ENCODE measurements around the gene CCIN. TPM values are rescaled to one million over a fixed set of nuclear protein-coding genes. Genes with fewer than 3 reads are reported as not detected.

The CCIN gene
- total and polyA plus RNA-seq, 12 donors: 0.12 to 0.15 TPM; not detected in 10

DNA sequence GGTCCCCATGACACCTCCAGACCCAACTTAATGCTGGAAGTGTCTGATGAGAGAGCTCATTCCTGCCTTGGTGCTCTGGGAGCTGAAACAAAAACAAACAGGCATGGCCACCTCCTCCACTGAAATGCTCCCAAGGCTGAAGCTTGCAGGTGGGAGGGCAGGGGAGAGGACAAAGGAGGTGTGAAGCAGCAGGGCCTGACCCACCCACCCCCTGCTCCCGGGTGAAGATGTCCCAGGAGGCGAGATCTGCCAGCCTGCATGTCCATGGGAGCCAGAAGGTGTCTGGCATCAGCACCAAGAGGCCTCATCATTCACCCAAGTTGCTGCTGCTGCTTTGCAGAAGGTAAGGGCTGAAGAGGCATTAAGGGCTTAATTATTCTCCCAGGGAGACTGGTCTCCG lies 4.2 kb upstream of the CCIN start:
- H3K27ac ChIP-seq: peak overlapping the region in 7 of 10 donors; percentile 25 to 90 (median 74)
- DNase-seq (no peak), ATAC-seq (no peak)
- TF ChIP-seq CTCF (IDR thresholded peaks at IDR 0.05): no peak
- no peak overlapping the region for H3K4me3 ChIP-seq
- H3K4me1 ChIP-seq: peaks cover 8 to 49% (median 19%) of the 10 kb centered on the region in 9 donors
- 74 to 75% methylated on average over 3 of the region's 3 CpGs for WGBS, 2 donors
- peaks cover 0 to 6% (median 0%) of the 10 kb centered on the region in 7 donors for H3K27me3 ChIP-seq
- intact Hi-C loops (cut with DNase I): loop anchor here in 6 of 10 donors (5.0 to 10.0 kb wide), 4 partner anchors 63 to 210 kb away; partner anchors contain the start of gene OR2S2 (in 5 of the 6)
- H3K9me3 ChIP-seq: no peaks in the 10 kb centered on the region
- H3K36me3 ChIP-seq: peaks cover 0 to 21% (median 0%) of the 10 kb centered on the region in 9 donors

DNA sequence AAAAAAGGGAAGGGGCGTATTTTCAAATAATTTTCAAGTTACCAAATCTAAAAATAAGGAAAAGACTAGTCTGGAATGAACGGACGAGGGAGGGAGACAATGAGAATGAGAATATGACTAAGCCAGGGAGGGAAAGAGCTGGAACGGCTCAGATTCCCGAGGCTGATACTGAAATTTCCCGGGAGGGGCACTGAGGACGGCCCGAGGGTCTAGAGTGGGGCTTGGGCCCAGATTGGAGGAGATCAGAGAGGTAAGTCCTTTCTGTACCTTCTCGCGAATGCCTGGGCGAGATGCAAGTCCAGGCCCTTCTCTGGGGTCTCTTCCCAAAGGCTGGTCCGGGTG lies 3.4 kb upstream of the CCIN start:
- Histone ChIP-seq H3K4me3 (peak overlapping the region in 9 of 10 donors; percentile 33 to 60 (median 54)), H3K27me3 (peaks cover 0 to 6% (median 0%) of the 10 kb centered on the region in 7 donors), H3K9me3 (no peaks in the 10 kb centered on the region), H3K27ac (peak overlapping the region; percentile 15 to 90 (median 69)), H3K36me3 (peaks cover 0 to 14% (median 0%) of the 10 kb centered on the region in 9 donors), H3K4me1 (peaks cover 8 to 49% (median 19%) of the 10 kb centered on the region in 9 donors)
- peak; percentile 21 to 44 (median 35) for ATAC-seq
- DNase-seq: no peak
- no peak for TF ChIP-seq CTCF (IDR thresholded peaks at IDR 0.05)
- intact Hi-C loops (cut with DNase I): loop anchor here (1.0 to 10.0 kb wide), 8 partner anchors 62 to 211 kb away; partner anchors contain the start of gene OR2S2 (in 5 of the 10)
- 41 to 43% methylated on average over 12 of the region's 12 CpGs for WGBS, 2 donors

DNA sequence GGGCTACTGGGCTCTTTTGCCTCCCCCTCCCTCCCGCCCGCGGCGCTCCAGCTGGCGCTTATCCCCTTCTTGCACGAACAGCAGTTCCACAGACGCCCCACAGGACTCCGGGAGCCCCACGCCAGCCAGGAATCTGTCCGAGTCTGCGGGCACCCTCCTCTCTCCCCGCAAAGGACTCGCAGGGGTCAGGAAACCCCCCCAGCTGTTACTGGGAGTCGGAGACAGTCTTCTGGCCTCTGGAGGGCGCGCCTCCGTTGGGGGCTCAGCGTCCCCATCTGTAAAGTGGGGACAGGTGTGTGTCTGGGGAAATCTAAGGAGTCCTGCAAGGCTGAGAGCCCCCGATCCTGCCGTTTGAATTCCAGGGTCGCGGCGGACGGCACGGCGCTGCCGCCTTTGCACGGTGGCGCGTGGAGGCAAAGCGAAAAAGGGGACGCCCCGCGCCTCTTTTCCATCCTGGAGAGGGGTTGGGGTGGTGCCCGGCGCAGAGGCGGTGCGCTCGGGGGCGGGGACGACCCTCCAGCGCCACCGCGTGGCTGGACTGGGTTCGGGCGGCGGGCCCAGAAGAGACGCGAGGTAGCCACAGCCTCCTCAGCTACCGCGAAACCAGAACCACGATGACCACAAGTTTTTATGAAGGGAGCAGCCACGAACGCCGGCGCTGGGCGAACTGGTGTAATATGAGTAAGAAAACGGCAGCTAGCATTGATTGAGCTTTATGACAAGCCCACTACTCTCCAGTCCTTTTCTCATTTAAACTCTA lies 2.8 kb upstream of the CCIN start:
- H3K36me3 ChIP-seq: peaks cover 0 to 14% (median 0%) of the 10 kb centered on the region in 9 donors
- H3K27me3 ChIP-seq: peaks cover 0 to 6% (median 0%) of the 10 kb centered on the region in 7 donors
- H3K4me3 ChIP-seq: peak overlapping the region in 9 of 10 donors; percentile 33 to 60 (median 54)
- H3K4me1 ChIP-seq: peaks cover 8 to 49% (median 19%) of the 10 kb centered on the region in 9 donors
- peak; percentile 93 to 99 (median 96) for TF ChIP-seq CTCF (IDR thresholded peaks at IDR 0.05)
- DNase-seq (peak; percentile 79 to 87), ATAC-seq (peak; percentile 87 to 95 (median 91))
- intact Hi-C loops (cut with DNase I): loop anchor here (1.0 to 10.0 kb wide), 8 partner anchors 63 to 212 kb away; partner anchors contain the start of gene OR2S2 (in 5 of the 10)
- no peaks in the 10 kb centered on the region for H3K9me3 ChIP-seq
- 3 to 4% methylated on average over 54 to 58 of the region's 58 CpGs for WGBS, 2 donors
- H3K27ac ChIP-seq: peak overlapping the region; percentile 15 to 90 (median 69)

GRCh38 chr9:36169708-36170107 lies 520 bp downstream of the CCIN start:
- Histone ChIP-seq H3K27ac (no peak overlapping the region), H3K4me3 (no peak overlapping the region), H3K36me3 (no peaks in the 10 kb centered on the region), H3K4me1 (peaks cover 0 to 22% (median 7%) of the 10 kb centered on the region in 9 donors), H3K27me3 (peaks cover 0 to 6% (median 0%) of the 10 kb centered on the region in 7 donors), H3K9me3 (no peaks in the 10 kb centered on the region)
- WGBS, 2 donors: 95 to 97% methylated on average over 17 of the region's 17 CpGs
- intact Hi-C loops (cut with DNase I): loop anchor here in 6 of 10 donors (2.0 to 10.0 kb wide), 5 partner anchors 67 to 215 kb away; partner anchors contain the start of gene OR2S2 (in 5 of the 6)
- no peak for TF ChIP-seq CTCF (IDR thresholded peaks at IDR 0.05)
- ATAC-seq (no peak), DNase-seq (no peak)

Measured in heart right ventricle (tissue), 16 donors.